Gastroesophageal sphincter (tissue), 3 donors: ENCODE measurements around the gene TEKTIP1.

ENCODE experiments used
- CTCF ChIP-seq, 4 experiments: fragments of 200-600 bp in 2 of 4; fragments of 450-650 bp in 2 of 4; sonication (generic) in 1 of 4; IDR thresholded peaks; one replicate each; pipeline ENCODE4 v1.5.1; 2017 to 2019; ENCODE audit warnings: antibody characterized with exemption in 4 of 4, mild to moderate bottlenecking in 2 of 4, moderate library complexity in 2 of 4
- EP300 ChIP-seq: sonication (generic); formaldehyde crosslinking; IDR thresholded peaks from one replicate; pipeline ENCODE4 v1.6.1; 2017; ENCODE audit warnings: antibody characterized with exemption, mild to moderate bottlenecking

GRCh38 chr19:3528080-3528479 is 10.9 kb upstream of the TEKTIP1 start:
- TF ChIP-seq CTCF (IDR thresholded peaks at IDR 0.05) (no peak), EP300 (no peak)
